Left forelimb (tissue), 1 donor: ENCODE measurements around the gene CIITA.
"Not testable (repeated sequence)": the region's sequence is repeated elsewhere in the genome, so short reads cannot be mapped to it uniquely, and the experiment has no call there.

ENCODE experiments used
- DNase-seq: peaks from one replicate; pipeline ENCODE4 v3.0.0-alpha.2; 2018; ENCODE audit warnings: low spot score

Gene CIITA

DNA sequence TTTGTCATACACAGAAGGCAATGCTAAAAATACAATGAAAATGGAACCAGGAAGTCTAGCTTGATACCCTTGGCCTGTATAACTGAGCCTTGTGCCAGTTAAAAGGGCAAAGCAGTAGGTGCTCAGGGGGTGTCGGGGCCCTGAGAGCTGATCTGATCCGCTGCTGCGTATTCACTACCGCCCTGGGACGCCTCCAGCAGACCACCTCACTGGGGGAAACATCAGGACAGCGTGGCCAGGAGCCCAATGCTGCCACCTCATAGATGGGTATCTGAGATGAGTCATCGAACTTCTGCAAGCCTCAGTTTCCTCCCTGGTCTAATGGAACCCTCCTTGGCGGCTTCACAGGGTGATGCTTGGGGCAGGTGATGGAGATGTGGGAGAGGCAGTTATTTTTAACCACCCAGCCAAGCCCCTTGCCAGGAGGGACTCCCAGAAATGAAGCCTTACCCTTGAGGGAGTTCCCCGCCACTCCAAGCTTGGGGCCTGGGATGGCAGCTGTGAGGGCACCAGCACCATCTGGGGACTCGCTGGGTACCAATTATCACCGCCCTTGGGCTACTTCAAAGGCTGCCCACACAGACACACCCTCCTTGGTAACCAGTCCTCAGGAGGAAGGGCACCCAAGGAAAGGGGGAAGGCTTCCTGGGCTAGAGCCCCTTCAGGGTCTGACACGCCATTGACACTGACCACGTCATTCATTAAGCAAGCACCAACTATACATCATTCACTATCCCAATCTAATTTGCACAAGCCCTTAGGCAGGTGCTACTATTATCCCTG, 57.5 kb downstream of the CIITA start:
- DNase-seq, result no peak

DNA sequence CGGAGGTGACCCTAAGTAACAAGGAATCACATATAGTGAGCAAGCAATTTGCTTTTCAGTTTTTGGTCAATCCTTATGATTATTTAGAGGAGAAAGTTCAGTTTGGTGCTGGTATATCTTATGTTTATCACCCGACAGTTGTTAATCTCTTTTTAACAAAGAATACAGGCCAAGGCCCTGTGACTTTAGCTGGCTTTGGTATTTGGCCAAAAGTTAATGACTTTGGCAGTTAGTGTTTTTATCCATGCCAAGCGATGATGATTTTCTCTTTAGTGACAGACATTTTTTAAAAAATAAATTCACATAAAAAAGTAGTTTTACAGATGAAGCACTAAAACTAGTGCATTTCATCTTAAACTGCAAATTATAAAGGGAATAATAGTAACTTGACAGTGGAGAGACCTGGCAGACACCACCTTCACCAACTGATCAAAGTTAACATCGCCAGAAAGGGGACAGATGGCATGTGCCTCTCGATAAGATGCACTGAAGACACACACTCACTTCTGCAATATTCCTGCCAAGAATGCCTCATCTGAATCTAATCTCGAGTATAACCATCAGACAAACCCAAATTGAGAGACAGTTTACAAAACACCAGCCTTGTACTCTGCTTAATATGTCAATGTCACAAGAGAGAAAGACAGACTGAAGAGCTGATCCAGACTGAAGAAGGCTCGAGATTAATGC, 58.4 kb downstream of the CIITA start:
- DNase-seq, result no peak

DNA sequence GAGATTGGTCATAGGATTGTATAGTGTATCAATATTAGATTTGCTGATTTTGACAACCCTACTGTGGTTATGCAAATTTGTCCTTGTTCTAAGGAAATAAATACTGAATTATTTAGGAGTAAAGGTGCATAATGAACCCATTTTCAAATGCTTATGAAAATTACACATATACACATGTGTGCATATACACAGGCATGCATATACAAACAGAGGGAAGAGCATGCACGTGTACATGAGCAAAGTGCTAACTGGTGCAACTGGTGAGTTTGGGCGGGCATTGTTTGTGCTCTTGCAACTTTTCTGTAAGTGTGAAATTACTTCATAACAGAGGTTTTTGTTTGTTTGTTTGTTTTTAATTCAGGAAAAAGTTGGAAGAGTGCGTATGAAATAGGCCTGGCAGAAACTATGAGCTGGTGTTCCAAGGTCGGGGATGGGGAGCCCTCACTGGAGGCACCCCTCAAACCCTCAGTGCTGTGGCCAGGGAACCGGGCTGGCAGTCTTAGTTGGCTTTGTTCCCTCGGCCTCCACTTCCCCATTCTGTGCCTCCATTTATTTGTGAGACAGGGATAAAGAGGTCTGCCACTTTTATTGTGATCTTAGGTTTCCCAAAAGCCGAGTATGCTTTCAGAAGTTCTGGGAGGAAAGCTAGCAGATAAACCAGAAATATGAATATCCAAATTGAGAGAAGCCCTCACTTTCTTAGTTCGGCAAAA, 59.4 kb downstream of the CIITA start:
- no peak for DNase-seq

GRCh38 chr16:10937068-10937859, 60.3 kb downstream of the CIITA start:
- no peak for DNase-seq

GRCh38 chr16:10938321-10938720, 61.3 kb downstream of the CIITA start:
- no peak for DNase-seq

DNA sequence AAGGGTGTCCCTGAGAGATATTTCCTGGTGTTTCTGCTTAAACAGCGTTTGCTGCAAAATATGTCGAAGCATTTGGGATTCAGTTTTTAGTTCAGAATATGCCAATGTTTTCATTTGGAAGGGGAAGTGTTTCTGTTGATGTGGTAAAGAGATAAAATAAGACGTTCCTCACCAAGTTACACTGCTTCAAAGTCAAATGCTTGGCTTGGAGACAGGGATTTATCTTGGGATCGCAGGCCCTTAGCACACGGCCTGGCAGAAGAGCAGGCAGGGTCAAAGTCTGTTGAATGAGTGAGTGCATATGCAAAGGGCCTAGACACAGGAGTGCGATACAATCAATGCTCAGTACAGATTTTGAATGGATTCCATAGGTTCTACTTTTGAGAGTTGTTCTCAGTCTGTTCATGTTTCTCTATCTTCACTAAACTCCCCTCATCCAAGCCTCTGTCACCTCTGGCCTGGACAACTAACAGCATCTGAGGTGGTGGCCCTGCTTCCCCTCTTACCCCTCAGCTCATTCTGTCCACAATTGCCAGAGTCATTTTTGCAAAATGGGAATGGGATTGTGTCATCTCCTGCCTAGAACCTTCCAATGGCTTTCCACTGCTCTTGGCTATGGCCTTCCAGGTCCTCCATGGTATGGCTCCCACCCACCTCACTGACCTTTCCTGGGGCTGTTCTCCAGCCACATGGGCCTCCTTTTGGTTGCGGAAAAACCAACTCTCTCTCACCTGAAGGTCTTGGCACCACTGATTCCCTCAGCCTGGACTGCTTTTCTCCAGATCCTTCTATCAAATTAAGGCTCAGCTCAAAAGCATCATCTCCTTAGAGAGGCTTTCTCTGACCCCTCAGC, 62.0 kb downstream of the CIITA start:
- DNase-seq, result no peak

DNA sequence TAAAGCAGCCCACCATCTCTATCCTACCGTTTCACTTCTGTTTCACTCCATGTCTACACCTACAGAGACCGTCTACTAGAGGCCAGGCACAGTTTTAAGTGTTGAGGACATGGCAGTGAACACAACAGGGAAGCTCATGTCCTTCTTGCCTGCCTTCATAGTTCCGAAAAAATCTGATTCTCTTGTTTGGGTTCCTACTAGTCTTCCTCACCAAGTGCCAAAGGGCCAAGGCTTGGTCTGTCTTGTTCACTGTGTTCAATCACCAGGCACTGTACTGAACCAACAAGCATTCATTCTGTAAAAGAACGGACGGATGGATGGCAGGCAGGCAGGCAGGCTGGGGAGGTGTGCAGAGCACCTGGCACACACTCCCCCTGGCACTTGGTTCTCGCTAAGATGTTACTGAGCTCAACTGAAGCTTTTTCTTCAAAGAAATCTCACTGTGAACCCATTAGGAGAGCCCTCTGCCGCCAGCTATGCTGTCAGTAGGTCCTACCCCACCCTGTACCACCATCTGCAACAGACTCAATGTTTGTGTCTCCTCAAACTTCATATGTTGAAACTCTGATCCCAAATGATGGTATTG, 62.7 kb downstream of the CIITA start:
- no peak for DNase-seq

GRCh38 chr16:10940501-10941079, 63.6 kb downstream of the CIITA start:
- no peak for DNase-seq

GRCh38 chr16:10941127-10941933, 64.3 kb downstream of the CIITA start:
- no peak for DNase-seq

- DNase-seq, result not testable (repeated sequence)
These were observed 64.9 kb downstream of the CIITA start for GRCh38 chr16:10941935-10942351.

DNA sequence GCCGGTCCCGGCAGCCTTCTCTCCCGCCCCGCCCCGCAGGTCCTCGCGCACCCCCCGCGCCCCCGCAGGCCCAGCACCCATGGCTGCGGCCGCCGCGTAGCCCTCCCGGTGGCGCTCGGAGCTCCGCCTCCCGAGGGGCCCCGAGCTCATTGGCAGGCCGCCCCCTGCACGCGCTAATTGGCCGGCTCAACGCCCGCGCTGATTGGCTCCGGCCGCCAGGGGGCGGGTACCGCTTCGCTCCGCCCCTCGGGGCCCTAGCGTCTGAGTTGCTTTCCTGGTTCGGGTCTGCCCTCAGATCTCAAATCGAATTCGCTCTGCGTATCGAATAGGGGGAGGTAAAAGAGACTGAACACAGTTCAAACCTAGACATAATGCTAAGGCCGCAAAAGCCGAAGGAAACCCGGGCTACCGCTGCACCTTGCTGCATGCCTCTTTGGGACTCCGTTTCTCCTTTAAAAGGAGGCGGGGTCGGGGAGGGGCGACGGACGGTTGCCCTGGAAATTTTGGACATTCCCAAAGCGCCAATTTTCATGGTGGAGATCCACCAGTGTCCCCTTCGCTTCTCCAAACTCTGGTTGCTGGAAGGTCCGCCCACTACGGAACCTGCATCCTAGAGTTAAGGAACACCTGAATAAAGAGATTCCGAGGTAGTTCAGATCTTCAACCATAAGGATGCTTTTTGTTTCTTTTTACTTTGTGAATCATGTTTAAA, 65.5 kb downstream of the CIITA start, which contains the start of gene DEXI:
TSS of gene DEXI (minus strand) at position 117 of the 712 bp plus-strand sequence. CDS start 463 bp downstream, outside the sequence.
- DNase-seq, result peak; percentile 96

- no peak for DNase-seq
These were observed 66.0 kb downstream of the CIITA start for GRCh38 chr16:10943064-10943353.

DNA sequence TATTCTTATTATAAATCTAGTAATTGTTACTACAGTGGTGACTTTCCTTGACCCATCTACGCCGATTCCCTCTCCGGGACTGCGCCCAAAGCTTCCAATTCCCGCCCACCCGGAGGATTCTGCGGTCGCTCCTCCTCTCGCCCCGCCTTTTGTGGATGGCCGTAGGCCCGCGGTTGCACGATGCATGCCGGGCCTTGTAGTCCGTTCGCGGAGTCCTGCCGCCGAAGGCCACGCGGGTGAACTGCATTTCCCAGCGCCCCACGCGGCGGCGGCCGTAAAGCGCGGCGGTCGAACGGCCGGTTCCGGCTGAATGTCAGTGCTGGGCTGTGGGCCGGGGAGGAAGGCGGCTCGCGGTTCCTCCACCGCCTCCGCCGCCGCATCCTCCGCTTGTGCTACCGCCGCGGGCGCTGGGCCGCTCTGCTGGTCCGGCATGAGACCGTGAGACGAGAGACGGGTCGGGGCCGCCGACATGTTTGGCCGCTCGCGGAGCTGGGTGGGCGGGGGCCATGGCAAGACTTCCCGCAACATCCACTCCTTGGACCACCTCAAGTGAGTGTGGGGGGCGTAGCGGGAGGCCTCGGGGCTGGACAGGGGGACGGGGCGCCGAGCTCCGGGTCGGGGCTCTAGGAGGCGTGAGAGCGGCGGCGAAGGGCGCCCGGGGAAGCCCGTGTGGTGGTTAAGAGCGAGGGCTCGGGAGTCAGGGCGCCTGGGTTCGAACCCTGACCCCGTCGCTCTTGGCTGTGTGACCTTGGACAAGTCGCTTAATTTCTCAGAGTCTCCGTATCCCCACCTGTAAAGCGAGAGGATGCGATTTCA, 67.5 kb downstream of the CIITA start, which contains the start of gene CLEC16A:
TSS of gene CLEC16A (plus strand) at position 316 of the 816 bp plus-strand sequence. CDS start at position 470, 154 bp downstream.
- peak; percentile 98 for DNase-seq

DNA sequence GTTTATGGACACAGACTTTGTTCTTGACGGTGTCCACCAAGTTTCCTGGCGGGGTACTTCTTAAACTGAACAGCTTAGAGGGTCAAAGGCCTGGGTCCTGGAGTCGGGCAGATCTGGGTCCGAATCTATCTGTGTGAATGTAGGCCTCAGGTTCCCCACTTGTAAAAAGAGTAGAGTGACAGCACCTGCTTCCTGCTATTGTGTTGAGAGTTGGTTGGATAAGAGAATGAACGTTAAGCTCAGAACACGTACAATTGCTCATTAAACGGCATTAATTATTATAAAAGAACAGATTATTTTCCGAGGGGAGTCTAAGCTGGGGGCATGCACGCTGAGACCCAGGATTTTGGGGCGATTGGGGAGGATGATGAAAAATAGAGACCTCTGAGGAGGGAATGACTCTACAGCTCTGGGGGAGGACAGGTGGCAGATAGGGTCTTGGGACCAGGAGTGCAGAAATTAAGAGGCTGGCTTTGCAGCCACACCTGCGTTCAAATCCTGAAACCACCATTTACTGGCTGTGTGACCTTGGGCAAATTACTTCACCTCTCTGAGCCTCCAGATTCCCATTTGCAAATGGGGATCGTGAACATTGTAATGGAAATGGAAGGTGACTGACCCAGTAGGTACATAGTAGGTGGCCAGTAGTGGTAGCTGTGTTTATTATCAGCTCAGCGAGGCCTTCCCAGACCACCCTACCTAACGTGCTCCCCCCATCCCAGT, 68.2 kb downstream of the CIITA start:
- no peak for DNase-seq

- no peak for DNase-seq
These were observed 69.3 kb downstream of the CIITA start for GRCh38 chr16:10946308-10946707.

- DNase-seq, result no peak
These were observed 70.3 kb downstream of the CIITA start for GRCh38 chr16:10947211-10947787.
